Thymus (tissue), 11 donors: ENCODE results near the gene SAV1. TPM values are rescaled to one million over a fixed set of nuclear protein-coding genes. Genes with fewer than 3 reads are reported as not detected.

ENCODE experiments used
- DNase-seq, 9 donors: peaks; one replicate each; pipeline ENCODE4 v3.0.0-alpha.2; 2013; ENCODE audit warnings: low spot score in 9 of 9, low read depth in 6 of 9, missing footprints in 1 of 9
- H3K27ac ChIP-seq, 2 donors: one replicate each; pipeline ENCODE4 v1.5.1; 2013; ENCODE audit warnings: control low read depth in 1 of 2, low read depth in 1 of 2, low read length in 1 of 2, mild to moderate bottlenecking in 1 of 2, moderate library complexity in 1 of 2
- H3K27me3 ChIP-seq, 2 donors: one replicate each; pipeline ENCODE4 v1.5.1; 2013; ENCODE audit warnings: low read length in 1 of 2; ENCODE audit not compliant: control insufficient read depth in 2 of 2, insufficient read depth in 1 of 2
- H3K36me3 ChIP-seq, 2 donors: one replicate each; pipeline ENCODE4 v1.5.1; 2013; ENCODE audit warnings: low read length in 1 of 2, mild to moderate bottlenecking in 1 of 2, moderate library complexity in 1 of 2; ENCODE audit not compliant: control insufficient read depth in 2 of 2, insufficient read depth in 2 of 2
- H3K4me1 ChIP-seq, 2 donors: one replicate each; pipeline ENCODE4 v1.5.1; 2013; ENCODE audit warnings: low read length in 2 of 2; ENCODE audit not compliant: control insufficient read depth in 2 of 2, insufficient read depth in 2 of 2
- H3K4me3 ChIP-seq, 2 donors: one replicate each; pipeline ENCODE4 v1.5.1; 2013; ENCODE audit warnings: low read length in 2 of 2, control low read depth in 1 of 2, mild to moderate bottlenecking in 1 of 2
- H3K9me3 ChIP-seq, 2 donors: one replicate each; pipeline ENCODE4 v1.5.1; 2013; ENCODE audit warnings: low read length in 1 of 2, mild to moderate bottlenecking in 1 of 2; ENCODE audit not compliant: control insufficient read depth in 2 of 2, insufficient read depth in 1 of 2
- WGBS: extraction: QIAGEN DNeasy Blood & Tissue Kit; methylation state at CpG from one replicate; pipeline ENCODE4 v1.1.7; 2013; 5-methylcytosine and 5-hydroxymethylcytosine counted together
- polyA plus RNA-seq: library from polyadenylated mRNA; stranded (reverse); fragments of 200-250 nt; gene quantifications from one replicate; pipeline ENCODE4 v1.2.3, GENCODE V29; 2013
- total RNA-seq: library from RNA; stranded (reverse); fragments of 120-200 nt; gene quantifications from one replicate; pipeline ENCODE4 v1.2.4, GENCODE V29; 2013
- donor health status: healthy.

The SAV1 gene
- total and polyA plus RNA-seq, 2 donors = 7.4 to 25.9 TPM

DNA sequence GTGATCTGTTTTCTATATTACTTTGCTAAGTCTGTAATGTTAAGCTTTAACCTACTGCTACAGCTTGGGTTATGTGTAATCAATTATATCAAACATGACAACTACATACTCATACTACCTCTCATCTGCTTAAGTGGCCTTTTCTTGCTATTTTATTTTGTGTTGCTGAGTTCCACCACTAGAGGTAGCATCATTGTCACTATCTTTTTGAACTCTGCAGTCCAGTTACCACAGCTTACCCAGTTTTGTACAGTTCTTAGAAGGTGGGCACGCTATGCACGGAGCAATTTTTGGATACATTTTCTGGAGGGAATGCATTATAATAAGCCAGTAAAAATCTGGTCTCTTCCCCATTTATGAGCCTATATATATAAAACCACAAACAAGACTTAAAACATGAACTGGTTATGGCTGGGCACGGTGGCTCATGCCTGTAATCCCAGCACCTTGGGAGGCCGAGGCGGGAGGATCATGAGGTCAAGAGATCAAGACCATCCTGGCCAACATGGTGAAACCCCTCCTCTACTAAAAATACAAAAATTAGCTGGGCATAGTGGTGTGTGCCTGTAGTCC is 48.5 kb downstream of the SAV1 start:
- peak in 7 of 9 donors; percentile 2 to 49 (median 6) for DNase-seq
- no peak overlapping the region for H3K4me3 ChIP-seq
- no peak overlapping the region for H3K27ac ChIP-seq
- no peaks in the 10 kb centered on the region for H3K27me3 ChIP-seq
- no peaks in the 10 kb centered on the region for H3K4me1 ChIP-seq
- 95% methylated on average over 5 of the region's 5 CpGs for WGBS
- H3K36me3 ChIP-seq = no peaks in the 10 kb centered on the region
- H3K9me3 ChIP-seq = no peaks in the 10 kb centered on the region

DNA sequence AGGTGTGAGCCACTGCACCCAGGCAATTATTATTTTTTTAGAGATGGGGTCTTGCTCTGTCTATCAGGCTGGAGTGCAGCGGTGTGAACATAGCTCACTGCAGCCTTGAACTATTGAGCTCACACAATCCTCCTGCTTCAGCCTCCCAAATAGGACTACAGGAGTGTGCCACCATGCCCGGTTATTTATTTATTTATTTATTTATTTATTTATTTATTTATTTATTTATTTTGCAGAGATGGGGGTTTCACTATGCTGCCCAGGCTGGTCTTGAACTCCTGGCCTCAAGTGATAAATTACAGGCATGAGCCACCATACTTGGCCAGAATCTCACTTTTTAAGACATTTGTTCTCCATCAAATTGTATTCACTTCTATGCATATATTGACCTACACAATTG is 51.8 kb downstream of the SAV1 start:
- no peak for DNase-seq
- H3K9me3 ChIP-seq = no peaks in the 10 kb centered on the region
- H3K27ac ChIP-seq = no peak overlapping the region
- H3K4me1 ChIP-seq = no peaks in the 10 kb centered on the region
- H3K36me3 ChIP-seq = no peaks in the 10 kb centered on the region
- no peak overlapping the region for H3K4me3 ChIP-seq
- H3K27me3 ChIP-seq = no peaks in the 10 kb centered on the region
- WGBS = 100% methylated on average over 2 of the region's 2 CpGs

DNA sequence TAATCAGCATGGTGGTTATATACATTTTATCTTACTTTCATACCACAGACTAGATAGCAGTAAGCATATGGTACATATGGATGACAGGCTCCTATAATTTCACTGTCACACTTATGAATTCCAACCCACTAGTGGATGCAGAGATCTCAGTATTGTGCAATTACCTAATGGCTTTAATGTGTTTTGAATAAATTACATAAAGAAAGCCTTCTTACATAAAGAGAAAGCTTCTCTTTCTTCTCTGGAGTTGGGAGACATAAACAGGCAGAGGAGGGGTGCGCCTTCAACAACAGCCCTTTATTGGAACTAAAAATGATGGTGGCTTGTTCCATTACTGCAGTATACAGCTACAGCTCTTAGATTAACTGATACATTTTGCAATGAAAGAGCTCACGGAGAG is 52.6 kb downstream of the SAV1 start:
- no peak for DNase-seq

DNA sequence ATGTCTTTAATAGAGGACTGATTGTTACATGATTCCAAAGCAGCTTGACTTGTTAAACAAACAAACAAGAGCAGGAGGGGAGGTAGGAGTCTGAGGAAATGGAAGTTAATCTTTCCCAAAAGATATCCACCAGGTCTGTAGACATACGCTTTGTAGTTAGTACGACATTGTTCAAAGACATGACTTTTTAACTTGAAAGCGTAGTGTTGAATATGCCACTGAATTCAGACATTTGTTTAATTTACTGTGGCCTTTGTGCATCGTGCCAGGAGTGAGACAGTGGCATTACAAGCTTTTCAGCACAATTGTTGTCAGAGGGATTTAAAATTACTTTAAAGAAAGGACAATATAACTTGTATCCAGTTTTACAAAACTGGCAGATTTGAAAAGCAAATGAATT is 53.0 kb downstream of the SAV1 start:
- no peak for DNase-seq
- Histone ChIP-seq H3K36me3 (no peaks in the 10 kb centered on the region), H3K9me3 (no peaks in the 10 kb centered on the region), H3K27ac (no peak overlapping the region), H3K27me3 (no peaks in the 10 kb centered on the region), H3K4me3 (no peak overlapping the region), H3K4me1 (no peaks in the 10 kb centered on the region)
- 74% methylated on average over 4 of the region's 4 CpGs for WGBS

More for the DNA sequence above, 52.6 kb downstream of the SAV1 start:
- H3K4me3 ChIP-seq = no peak overlapping the region
- H3K36me3 ChIP-seq = no peaks in the 10 kb centered on the region
- 98% methylated on average over 2 of the region's 2 CpGs for WGBS
- H3K9me3 ChIP-seq = no peaks in the 10 kb centered on the region
- H3K27me3 ChIP-seq = no peaks in the 10 kb centered on the region
- H3K4me1 ChIP-seq = no peaks in the 10 kb centered on the region
- H3K27ac ChIP-seq = no peak overlapping the region

DNA sequence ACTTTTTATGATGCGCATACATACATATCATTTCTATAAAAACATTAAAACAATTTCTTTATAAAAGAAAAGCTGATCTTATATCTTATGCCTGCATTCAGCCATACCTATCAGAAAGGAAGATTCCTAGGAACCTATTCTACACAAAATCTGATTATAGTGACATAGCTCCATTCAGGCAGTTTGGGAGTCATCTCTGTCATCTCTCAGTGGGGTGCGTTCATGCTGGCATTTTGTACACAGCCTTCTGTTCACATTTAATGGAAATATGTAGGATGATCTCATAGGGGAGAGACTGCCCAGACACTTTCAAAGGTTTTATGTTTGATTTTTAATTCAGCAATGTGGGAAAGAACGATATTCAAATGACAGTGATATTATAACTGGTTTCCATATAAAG is 55.3 kb downstream of the SAV1 start:
- H3K27ac ChIP-seq = no peak overlapping the region
- no peaks in the 10 kb centered on the region for H3K9me3 ChIP-seq
- no peak overlapping the region for H3K4me3 ChIP-seq
- DNase-seq = no peak
- 98% methylated on average over 3 of the region's 3 CpGs for WGBS
- no peaks in the 10 kb centered on the region for H3K36me3 ChIP-seq
- no peaks in the 10 kb centered on the region for H3K27me3 ChIP-seq
- no peaks in the 10 kb centered on the region for H3K4me1 ChIP-seq

DNA sequence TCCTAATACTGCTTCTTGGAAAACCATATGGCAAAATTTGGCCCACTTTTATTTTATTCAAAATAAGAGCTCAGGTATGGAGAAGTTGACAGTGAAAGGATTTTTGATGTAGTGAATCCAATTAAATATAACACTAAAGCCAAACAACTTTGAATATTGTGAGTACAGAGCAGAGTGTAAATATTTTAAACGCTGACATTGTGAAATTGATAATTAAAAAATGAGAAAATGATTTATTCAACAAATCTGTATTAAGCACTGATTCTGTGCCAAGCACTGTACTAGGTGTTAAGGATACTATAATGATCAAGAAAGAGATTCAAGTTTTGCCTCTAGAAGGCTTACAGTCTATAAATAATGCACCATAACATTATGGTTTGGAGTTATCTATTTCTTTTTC is 57.6 kb downstream of the SAV1 start:
- 96% methylated on average over 1 of the region's 1 CpG for WGBS
- Histone ChIP-seq H3K27ac (no peak overlapping the region), H3K4me3 (no peak overlapping the region), H3K4me1 (no peaks in the 10 kb centered on the region), H3K9me3 (no peaks in the 10 kb centered on the region), H3K27me3 (no peaks in the 10 kb centered on the region), H3K36me3 (no peaks in the 10 kb centered on the region)
- no peak for DNase-seq

DNA sequence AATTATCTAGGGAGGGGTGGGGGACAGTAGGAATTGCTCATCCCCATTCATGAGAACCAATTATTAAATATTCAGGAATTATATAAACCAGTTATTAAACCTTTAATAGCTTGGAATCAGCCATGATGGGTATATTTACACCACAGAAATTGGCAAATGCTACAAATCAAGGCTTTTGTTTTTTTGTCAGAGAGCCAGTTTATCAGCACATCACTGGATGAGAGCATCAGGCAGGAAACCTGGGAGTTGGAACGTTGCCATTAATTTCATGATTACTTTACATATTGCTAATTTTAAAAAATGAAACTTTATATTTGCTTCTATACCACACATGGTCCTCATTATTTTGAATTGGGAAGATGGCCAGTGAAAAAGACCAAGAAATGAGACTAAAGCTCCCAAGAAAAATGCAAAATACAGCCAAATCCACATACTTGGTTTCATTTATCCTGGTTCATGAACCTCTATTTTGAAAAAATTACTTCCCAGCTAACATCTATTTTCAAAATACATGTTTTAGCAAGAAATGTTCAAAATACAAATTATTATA is 59.7 kb downstream of the SAV1 start:
- H3K9me3 ChIP-seq = no peaks in the 10 kb centered on the region
- WGBS = 93% methylated on average over 1 of the region's 1 CpG
- DNase-seq = no peak
- no peak overlapping the region for H3K4me3 ChIP-seq
- H3K27me3 ChIP-seq = no peaks in the 10 kb centered on the region
- no peaks in the 10 kb centered on the region for H3K36me3 ChIP-seq
- no peaks in the 10 kb centered on the region for H3K4me1 ChIP-seq
- no peak overlapping the region for H3K27ac ChIP-seq

DNA sequence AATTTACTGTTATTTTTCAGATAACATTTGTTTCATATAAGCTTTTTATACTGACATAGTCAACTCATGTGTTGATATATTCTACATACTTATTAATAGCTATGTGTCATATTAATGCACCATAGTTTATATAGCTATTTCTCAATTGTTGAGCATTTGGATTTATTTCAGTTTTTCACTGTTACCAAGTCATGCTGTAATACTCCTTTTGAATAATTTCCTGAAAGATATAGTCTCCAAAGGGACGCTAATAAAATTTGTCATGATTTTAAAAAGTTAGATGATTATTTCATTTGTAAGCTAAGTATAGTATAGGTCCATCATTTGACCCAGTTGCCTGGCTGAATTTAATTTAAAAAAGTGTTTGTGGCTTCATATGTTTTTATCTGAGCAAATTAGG is 60.3 kb downstream of the SAV1 start:
- no peaks in the 10 kb centered on the region for H3K36me3 ChIP-seq
- H3K4me3 ChIP-seq = no peak overlapping the region

DNA sequence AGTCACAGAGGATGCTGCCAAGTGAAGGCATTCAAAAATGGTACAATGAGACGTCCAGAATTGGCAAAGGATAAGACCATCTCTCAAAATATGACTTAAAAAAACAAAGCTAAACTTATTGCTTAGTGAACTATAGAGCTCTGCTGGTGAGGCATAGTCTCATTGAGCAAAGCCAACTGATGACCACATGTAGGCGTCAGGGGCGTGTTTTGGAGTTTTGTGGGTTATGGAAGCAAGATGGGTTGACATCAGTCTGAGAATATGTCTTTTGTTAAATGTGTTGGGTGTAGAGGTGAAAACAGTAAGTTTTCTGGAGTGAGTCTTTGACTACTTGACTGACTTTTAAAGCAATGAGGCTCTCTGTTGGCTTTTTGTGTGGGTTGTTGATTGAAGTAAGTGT is 60.9 kb downstream of the SAV1 start:
- Histone ChIP-seq H3K27ac (no peak overlapping the region), H3K36me3 (no peaks in the 10 kb centered on the region), H3K4me3 (no peak overlapping the region), H3K27me3 (no peaks in the 10 kb centered on the region), H3K4me1 (no peaks in the 10 kb centered on the region), H3K9me3 (no peaks in the 10 kb centered on the region)
- WGBS = 93% methylated on average over 3 of the region's 3 CpGs
- DNase-seq = no peak

More for the DNA sequence above, 60.3 kb downstream of the SAV1 start:
- Histone ChIP-seq H3K9me3 (no peaks in the 10 kb centered on the region), H3K27ac (no peak overlapping the region), H3K4me1 (no peaks in the 10 kb centered on the region), H3K27me3 (no peaks in the 10 kb centered on the region)
- DNase-seq = no peak
- WGBS = 96% methylated on average over 1 of the region's 1 CpG
